Bronchial epithelial cell (primary cell): ENCODE data around the gene TMC5. TPM values are rescaled to one million over a fixed set of nuclear protein-coding genes. Genes with fewer than 3 reads are reported as not detected.

Experiments used
- DNase-seq: peaks from one replicate; pipeline ENCODE4 v3.0.0-alpha.2; 2010; ENCODE audit warnings: low read depth
- FAIRE-seq: peaks from 2 replicates; lab custom pipeline; 2011; peaks lifted over from hg19 to GRCh38; lab: Jason Lieb, UNC
- H3K27me3 ChIP-seq: 2 replicates; pipeline ENCODE4 v1.5.1; 2011; ENCODE audit warnings: low read length; ENCODE audit not compliant: control insufficient read depth, insufficient read depth
- H3K36me3 ChIP-seq: 2 replicates; pipeline ENCODE4 v1.5.1; 2011; ENCODE audit warnings: low read length; ENCODE audit not compliant: control insufficient read depth, insufficient read depth
- H3K4me3 ChIP-seq: 2 replicates; pipeline ENCODE4 v1.5.1; 2011; ENCODE audit warnings: mild to moderate bottlenecking, low read depth, low read length, control low read depth
- CTCF ChIP-seq: IDR thresholded peaks from 2 replicates; pipeline ENCODE4 v1.5.1; 2011; ENCODE audit warnings: mild to moderate bottlenecking, moderate library complexity, low read length, control low read depth, inconsistent platforms; ENCODE audit not compliant: insufficient read depth, severe bottlenecking
- total RNA-seq: library from RNA; depleted of rRNA; stranded (reverse); fragments of >200 nt; gene quantifications from 2 replicates; pipeline ENCODE4 v1.2.1, GENCODE V29; 2014

TMC5 gene
- total RNA-seq, 1 donor from 2014 or later: 0.26 TPM

GRCh38 chr16:19474617-19475016 lies 56.9 kb downstream of the TMC5 start:
- Histone ChIP-seq H3K36me3 (no peaks in the 10 kb centered on the region), H3K27me3 (no peaks in the 10 kb centered on the region), H3K4me3 (no peak overlapping the region)
- DNase-seq (no peak), FAIRE-seq (no peak)
- TF ChIP-seq CTCF: no peak

GRCh38 chr16:19478505-19478904 lies 60.8 kb downstream of the TMC5 start:
- Histone ChIP-seq H3K36me3 (no peaks in the 10 kb centered on the region), H3K27me3 (no peaks in the 10 kb centered on the region), H3K4me3 (no peak overlapping the region)
- TF ChIP-seq CTCF: no peak
- FAIRE-seq: no peak
- DNase-seq: no peak

GRCh38 chr16:19479302-19479721 lies 61.6 kb downstream of the TMC5 start:
- DNase-seq: no peak
- Histone ChIP-seq H3K36me3 (no peaks in the 10 kb centered on the region), H3K27me3 (no peaks in the 10 kb centered on the region), H3K4me3 (no peak overlapping the region)
- TF ChIP-seq CTCF: no peak
- no peak for FAIRE-seq

GRCh38 chr16:19481296-19481695 lies 63.6 kb downstream of the TMC5 start:
- DNase-seq (no peak), FAIRE-seq (no peak)
- Histone ChIP-seq H3K36me3 (no peaks in the 10 kb centered on the region), H3K4me3 (no peak overlapping the region), H3K27me3 (no peaks in the 10 kb centered on the region)
- TF ChIP-seq CTCF: no peak

- Histone ChIP-seq H3K36me3 (no peaks in the 10 kb centered on the region), H3K4me3 (no peak overlapping the region), H3K27me3 (no peaks in the 10 kb centered on the region)
- DNase-seq (no peak), FAIRE-seq (no peak)
- no peak for TF ChIP-seq CTCF
These were observed 64.1 kb downstream of the TMC5 start for GRCh38 chr16:19481769-19482168.

- DNase-seq (no peak), FAIRE-seq (no peak)
- H3K27me3 ChIP-seq: no peaks in the 10 kb centered on the region
- H3K4me3 ChIP-seq: no peak overlapping the region
- no peak for TF ChIP-seq CTCF
- no peaks in the 10 kb centered on the region for H3K36me3 ChIP-seq
These were observed 64.6 kb downstream of the TMC5 start for GRCh38 chr16:19482291-19482690.
